GM19372 (cell line): ENCODE measurements around the gene WNT5B.
"Not testable (repeated sequence)": the region's sequence is repeated elsewhere in the genome, so short reads cannot be mapped to it uniquely, and the experiment has no call there.

Experiments used
- ATAC-seq: cut with Tn5 transposase; IDR thresholded peaks from one replicate; pipeline ENCODE4 v1.9.1; 2021; ENCODE audit warnings: mild to moderate bottlenecking, low read depth, moderate library complexity; ENCODE audit not compliant: unreplicated experiment

WNT5B gene

GRCh38 chr12:1676043-1676442 is 47.0 kb downstream of the WNT5B start:
- ATAC-seq = no peak

- ATAC-seq = no peak
These were observed 51.9 kb downstream of the WNT5B start for GRCh38 chr12:1680804-1681492.

GRCh38 chr12:1681493-1681807 is 52.4 kb downstream of the WNT5B start:
- no peak for ATAC-seq

GRCh38 chr12:1688086-1688710 is 59.2 kb downstream of the WNT5B start:
- ATAC-seq = no peak

- peak; percentile 96 for ATAC-seq
These were observed 61.6 kb downstream of the WNT5B start, which contains the start of gene ADIPOR2 for GRCh38 chr12:1690578-1691122. ADIPOR2 (plus strand) TSS chr12:1691070; CDS start chr12:1754344, 63,274 bp downstream.

GRCh38 chr12:1691123-1692007 is 62.3 kb downstream of the WNT5B start:
- peak; percentile 23 for ATAC-seq

GRCh38 chr12:1692226-1692625 is 63.2 kb downstream of the WNT5B start:
- no peak for ATAC-seq

GRCh38 chr12:1692895-1693610 is 64.0 kb downstream of the WNT5B start:
- ATAC-seq = no peak

GRCh38 chr12:1695097-1695496 is 66.1 kb downstream of the WNT5B start:
- not testable (repeated sequence) for ATAC-seq

GRCh38 chr12:1695886-1696670 is 67.0 kb downstream of the WNT5B start:
- no peak for ATAC-seq

- no peak for ATAC-seq
These were observed 67.8 kb downstream of the WNT5B start for GRCh38 chr12:1696800-1697199.
